Transverse colon (tissue), 1 donor: Measurements from ENCODE around the gene MDFI.

ENCODE experiments used
- EP300 ChIP-seq: sonication (generic); formaldehyde crosslinking; IDR thresholded peaks from one replicate; pipeline ENCODE4 v1.6.1; 2017; ENCODE audit warnings: antibody characterized with exemption, low read depth
- POLR2A ChIP-seq: fragments of 450-650 bp; IDR thresholded peaks from one replicate; pipeline ENCODE4 v1.6.1; 2016; ENCODE audit warnings: antibody characterized with exemption, mild to moderate bottlenecking, moderate library complexity

GRCh38 chr6:41615311-41615710, 23.0 kb upstream of the MDFI start:
- TF ChIP-seq POLR2A: no peak
- TF ChIP-seq EP300: no peak
